HFFc6 (cell line): ENCODE data around the gene TXNL1. TPM values are rescaled to one million over a fixed set of nuclear protein-coding genes. Genes with fewer than 3 reads are reported as not detected.
A peak's percentile ranks its signal among the peaks of the same experiment; 100 is the strongest.

ENCODE experiments used
- DNase-seq: peaks from one replicate; pipeline ENCODE4 v3.0.0-alpha.2; 2018
- H3K27ac Mint-ChIP-seq: 2 replicates; pipeline ENCODE4 v1.8.0; 2020; ENCODE audit warnings: mild to moderate bottlenecking, mixed read lengths
- H3K27me3 Mint-ChIP-seq: 2 replicates; pipeline ENCODE4 v1.8.0; 2021; ENCODE audit warnings: mild to moderate bottlenecking, moderate library complexity, mixed read lengths; ENCODE audit not compliant: insufficient read depth
- H3K36me3 Mint-ChIP-seq: 2 replicates; pipeline ENCODE4 v1.8.0; 2021; ENCODE audit warnings: low read depth, mixed read lengths
- H3K4me1 Mint-ChIP-seq: 2 replicates; pipeline ENCODE4 v1.8.0; 2020; ENCODE audit warnings: low read depth, mixed read lengths
- H3K4me3 Mint-ChIP-seq: 2 replicates; pipeline ENCODE4 v1.8.0; 2020; ENCODE audit warnings: mild to moderate bottlenecking, moderate library complexity, mixed read lengths
- H3K9me3 Mint-ChIP-seq: 2 replicates; pipeline ENCODE4 v1.8.0; 2020; ENCODE audit warnings: mild to moderate bottlenecking, mixed read lengths
- CTCF ChIP-seq: fragments of 200-600 bp; sonication (generic); IDR thresholded peaks from 2 replicates; pipeline ENCODE4 v1.5.0; 2021; ENCODE audit warnings: antibody characterized with exemption, mild to moderate bottlenecking
- total RNA-seq, 6 experiments: library from RNA; stranded (reverse); fragmentation: NEBNext Ultra II Directional; extraction: Animal tissue kit (Norgen Biotek cat#: 25700); gene quantifications; 2 replicates in 1 of 6; 3 replicates in 5 of 6; pipeline ENCODE4 v1.2.3, GENCODE V29; 2021

The TXNL1 gene
- total RNA-seq, 6 experiments from 2014 or later = 73.5 to 85.5 (median 80.8) TPM

GRCh38 chr18:56637176-56637575 lies 1.2 kb downstream of the TXNL1 start:
- H3K9me3 Mint-ChIP-seq = peaks cover 11% of the 10 kb centered on the region
- H3K27ac Mint-ChIP-seq = peak overlapping the region; percentile 99
- H3K4me3 Mint-ChIP-seq = peak overlapping the region; percentile 100
- peaks cover 4% of the 10 kb centered on the region; the same call in 1 of the 2 replicates for H3K27me3 Mint-ChIP-seq
- DNase-seq = no peak
- peaks cover 59% of the 10 kb centered on the region for H3K4me1 Mint-ChIP-seq
- H3K36me3 Mint-ChIP-seq = peaks cover 58% of the 10 kb centered on the region
- TF ChIP-seq CTCF = no peak

- peaks cover 58% of the 10 kb centered on the region for H3K36me3 Mint-ChIP-seq
- peaks cover 4% of the 10 kb centered on the region; the same call in 1 of the 2 replicates for H3K27me3 Mint-ChIP-seq
- H3K4me1 Mint-ChIP-seq = peaks cover 46% of the 10 kb centered on the region
- DNase-seq = no peak
- no peak overlapping the region for H3K27ac Mint-ChIP-seq
- H3K4me3 Mint-ChIP-seq = peak overlapping the region; percentile 100; the same call in 1 of the 2 replicates
- no peak for TF ChIP-seq CTCF
- H3K9me3 Mint-ChIP-seq = peaks cover 11% of the 10 kb centered on the region
These were observed 3.4 kb downstream of the TXNL1 start for GRCh38 chr18:56635007-56635406.

- H3K4me1 Mint-ChIP-seq = peaks cover 50% of the 10 kb centered on the region
- no peaks in the 10 kb centered on the region for H3K27me3 Mint-ChIP-seq
- TF ChIP-seq CTCF = no peak
- no peak overlapping the region for H3K27ac Mint-ChIP-seq
- H3K36me3 Mint-ChIP-seq = peaks cover 31% of the 10 kb centered on the region
- no peak overlapping the region for H3K4me3 Mint-ChIP-seq
- H3K9me3 Mint-ChIP-seq = no peaks in the 10 kb centered on the region
- DNase-seq = no peak
These were observed 6.0 kb downstream of the TXNL1 start for GRCh38 chr18:56632070-56633022.

GRCh38 chr18:56627991-56628390 lies 10.4 kb downstream of the TXNL1 start:
- H3K27me3 Mint-ChIP-seq = no peaks in the 10 kb centered on the region; the same call in 1 of the 2 replicates
- no peaks in the 10 kb centered on the region for H3K9me3 Mint-ChIP-seq
- no peak overlapping the region for H3K27ac Mint-ChIP-seq
- no peak for TF ChIP-seq CTCF
- H3K4me1 Mint-ChIP-seq = peaks cover 27% of the 10 kb centered on the region
- peaks cover 19% of the 10 kb centered on the region for H3K36me3 Mint-ChIP-seq
- no peak overlapping the region for H3K4me3 Mint-ChIP-seq
- no peak for DNase-seq

GRCh38 chr18:56615738-56616520 lies 22.5 kb downstream of the TXNL1 start:
- Mint-ChIP-seq H3K4me1 (no peaks in the 10 kb centered on the region), H3K9me3 (no peaks in the 10 kb centered on the region), H3K4me3 (no peak overlapping the region), H3K27me3 (no peaks in the 10 kb centered on the region), H3K36me3 (peaks cover 39% of the 10 kb centered on the region), H3K27ac (no peak overlapping the region)
- DNase-seq = no peak
- no peak for TF ChIP-seq CTCF
